Endothelial cell of umbilical vein (primary cell): ENCODE results near the gene HCRT. TPM values are rescaled to one million over a fixed set of nuclear protein-coding genes. Genes with fewer than 3 reads are reported as not detected.
A peak's percentile ranks its signal among the peaks of the same experiment; 100 is the strongest.

Experiments
- BruUV-seq: library from RNA; stranded (reverse); fragments of 400-500 nt; replicated peaks from 2 replicates; lab custom pipeline; 2021; lab: Mats Ljungman, UMichigan
- CTCF ChIA-PET: fragments of 300-600, 350-600 bp; sonication (Branson Sonifier 250); formaldehyde crosslinking; loops from one replicate; lab custom pipeline; 2021; ENCODE audit warnings: antibody characterized with exemption, inconsistent platforms; lab: Charles Lee
- POLR2A ChIA-PET: fragments of 300-600, 350-600 bp; sonication (Branson Sonifier 250); formaldehyde crosslinking; loops from one replicate; lab custom pipeline; 2021; ENCODE audit warnings: antibody characterized with exemption, inconsistent platforms; lab: Charles Lee
- DNase-seq: peaks from one replicate; pipeline ENCODE4 v3.0.0-alpha.2; 2011; ENCODE audit warnings: low read depth, low spot score
- FAIRE-seq: peaks from 2 replicates; lab custom pipeline; 2011; peaks lifted over from hg19 to GRCh38; lab: Jason Lieb, UNC
- H2AFZ ChIP-seq: 2 replicates; pipeline ENCODE4 v1.6.0; 2012; ENCODE audit warnings: low read depth, low read length, control low read depth, inconsistent platforms
- H3K27ac ChIP-seq: 2 replicates; pipeline ENCODE4 v1.5.1; 2011; ENCODE audit warnings: low read depth, mild to moderate bottlenecking, control low read depth, low read length, moderate library complexity; ENCODE audit not compliant: insufficient read depth
- H3K27me3 ChIP-seq, 2 experiments: 2 replicates each; pipeline versions ENCODE4 v1.6.0 to v1.6.1; 2011; ENCODE audit warnings: low read length in 2 of 2, mixed read lengths in 1 of 2; ENCODE audit not compliant: control insufficient read depth in 2 of 2, insufficient read depth in 2 of 2
- H3K36me3 ChIP-seq, 2 experiments: 2 replicates in 1 of 2; 3 replicates in 1 of 2; pipeline ENCODE4 v1.5.1; 2011; ENCODE audit warnings: low read length in 2 of 2, mild to moderate bottlenecking in 1 of 2, moderate library complexity in 1 of 2; ENCODE audit not compliant: control insufficient read depth in 2 of 2, insufficient read depth in 2 of 2; ENCODE audit errors: extremely low read depth in 1 of 2
- H3K4me1 ChIP-seq: 3 replicates; pipeline ENCODE4 v1.5.1; 2011; ENCODE audit warnings: mild to moderate bottlenecking, low read length; ENCODE audit not compliant: control insufficient read depth, insufficient read depth; ENCODE audit errors: extremely low read depth
- H3K4me2 ChIP-seq: 2 replicates; pipeline ENCODE4 v1.6.1; 2011; ENCODE audit warnings: low read length, control low read depth, mixed read lengths; ENCODE audit not compliant: insufficient read depth
- H3K4me3 ChIP-seq, 3 experiments: fragments of 200-600 bp in 1 of 3; sonication (generic), shearing (Covaris generic) in 1 of 3; replicated peaks in 1 of 3; 2 replicates each; pipeline ENCODE4 v1.5.1; 2011 to 2016; ENCODE audit warnings: control low read depth in 3 of 3, low read length in 3 of 3, mild to moderate bottlenecking in 2 of 3, inconsistent platforms in 1 of 3, low read depth in 1 of 3, moderate library complexity in 1 of 3; ENCODE audit not compliant: insufficient read depth in 1 of 3
- H3K79me2 ChIP-seq: 2 replicates; pipeline ENCODE4 v1.6.0; 2012; ENCODE audit warnings: low read length, inconsistent platforms; ENCODE audit not compliant: control insufficient read depth, insufficient read depth
- H3K9ac ChIP-seq: replicated peaks from 2 replicates; pipeline ENCODE3; 2011; ENCODE audit warnings: low read length, control low read depth; ENCODE audit not compliant: insufficient read depth; ENCODE audit errors: extremely low read depth
- H3K9me1 ChIP-seq: replicated peaks from 3 replicates; pipeline ENCODE4 v1.6.0; 2011; ENCODE audit warnings: mild to moderate bottlenecking, low read length; ENCODE audit not compliant: control insufficient read depth, insufficient read depth; ENCODE audit errors: extremely low read depth
- H3K9me3 ChIP-seq: replicated peaks from 2 replicates; pipeline ENCODE4 v1.5.1; 2012; ENCODE audit warnings: low read length, inconsistent platforms; ENCODE audit not compliant: control insufficient read depth, insufficient read depth
- H4K20me1 ChIP-seq: replicated peaks from 2 replicates; pipeline ENCODE3; 2011; ENCODE audit warnings: mild to moderate bottlenecking, low read length; ENCODE audit not compliant: control insufficient read depth, insufficient read depth; ENCODE audit errors: extremely low read depth
- FOS ChIP-seq: IDR thresholded peaks from 2 replicates; pipeline ENCODE4 v1.6.1; 2011; ENCODE audit warnings: mild to moderate bottlenecking, low read length, moderate library complexity, borderline replicate concordance; ENCODE audit not compliant: insufficient read depth
- GATA2 ChIP-seq: IDR thresholded peaks from 2 replicates; pipeline ENCODE4 v1.7.0; 2011; ENCODE audit warnings: low read depth, mild to moderate bottlenecking, moderate library complexity, mixed read lengths, low read length; ENCODE audit not compliant: insufficient read length, insufficient read depth
- JUN ChIP-seq: IDR thresholded peaks from 2 replicates; pipeline ENCODE4 v1.6.1; 2011; ENCODE audit warnings: borderline replicate concordance, low read depth; ENCODE audit not compliant: insufficient read length, insufficient read depth
- MYC ChIP-seq: IDR thresholded peaks from one replicate; pipeline ENCODE4 v1.6.1; 2011; ENCODE audit warnings: mild to moderate bottlenecking, low read depth, low read length
- POLR2A ChIP-seq: IDR thresholded peaks from 2 replicates; pipeline ENCODE4 v1.6.1; 2012; ENCODE audit warnings: low read depth, mild to moderate bottlenecking, control low read depth, low read length
- dilution Hi-C: fragments of 300-500 bp; cut with MboI; formaldehyde crosslinking; loops from one replicate; pipeline ENCODE4 v1.15.0; 2019; ENCODE audit warnings: low sequenced_read_pairs; ENCODE audit not compliant: extremely low pct_ligation_motif_present
- intact Hi-C: fragments of 100-400 bp; cut with micrococcal nuclease; formaldehyde crosslinking; loops from one replicate; pipeline ENCODE4 v1.10.0; 2022
- polyA plus RNA-seq, 4 experiments: library from polyadenylated mRNA; depleted of rRNA in 3 of 4; stranded (reverse) in 3 of 4; unstranded in 1 of 4; fragments of >200 nt; gene quantifications; 2 replicates each; pipeline versions ENCODE4 v1.2.1 to v1.2.3, GENCODE V29; 2011 to 2012; ENCODE audit warnings: missing spikeins in 1 of 4
- total RNA-seq: library from RNA; stranded (reverse); gene quantifications from 2 replicates; pipeline ENCODE4 v1.2.3, GENCODE V29; 2021

HCRT gene
- total and polyA plus RNA-seq, 2 donors (not counting 3 experiments of a cell fraction or from before 2014, with no cell fraction given), result not detected

DNA sequence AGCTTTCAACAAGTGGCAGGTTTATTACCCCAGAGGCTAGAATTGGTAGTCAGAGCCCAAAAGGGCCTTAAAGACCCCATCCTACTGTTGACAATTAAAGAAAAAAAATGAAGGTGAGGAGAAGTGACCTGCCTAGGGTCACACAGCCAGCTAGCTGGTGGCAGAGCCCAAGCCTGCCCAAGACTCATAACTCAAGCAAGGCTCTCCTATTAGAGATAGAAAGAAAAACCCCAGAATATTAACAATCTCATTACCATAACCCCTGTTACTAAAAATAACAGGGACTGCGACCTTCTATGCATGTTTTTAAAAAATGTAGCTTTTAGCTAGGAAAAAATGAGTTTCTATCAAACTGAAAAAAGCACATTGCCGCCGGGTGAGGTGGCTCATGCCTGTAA, 48.6 kb downstream of the HCRT start:
- Histone ChIP-seq H3K9me3 (no peaks in the 10 kb centered on the region), H3K27ac (peak overlapping the region; percentile 45), H3K4me2 (peak overlapping the region; percentile 75), H4K20me1 (no peaks in the 10 kb centered on the region), H3K36me3 (peaks cover 0 to 8% of the 10 kb centered on the region in 2 experiments), H3K9me1 (no peaks in the 10 kb centered on the region), H3K79me2 (peaks cover 86% of the 10 kb centered on the region), H3K4me3 (no peak overlapping the region), H3K4me1 (peaks cover 53% of the 10 kb centered on the region), H3K27me3 (no peaks in the 10 kb centered on the region), H2AFZ (no peak overlapping the region), H3K9ac (no peak overlapping the region)
- ChIA-PET POLR2A (interaction anchor here (0.5 to 2.0 kb wide), 2 partner anchors 13 to 756 kb away, joined by 5 to 11 read pairs; no protein-coding TSS in a partner anchor), CTCF (interaction anchor here (0.7 to 2.2 kb wide), 8 partner anchors 9 to 141 kb away, joined by 3 to 13 read pairs (median 6); no protein-coding TSS in a partner anchor)
- TF ChIP-seq FOS (no peak), GATA2 (no peak), POLR2A (no peak), MYC (no peak), JUN (no peak)
- dilution Hi-C loops, result no loop called here
- FAIRE-seq (no peak), DNase-seq (no peak)
- intact Hi-C loops, result loop anchor here (10.0 kb wide), 2 partner anchors 138 to 388 kb away; partner anchors contain the start of gene STAT5B
- no TSS peak for BruUV-seq
